Measurements from ENCODE around the gene ZNF620.
"Not testable (repeated sequence)": the region's sequence is repeated elsewhere in the genome, so short reads cannot be mapped to it uniquely, and the experiment has no call there.

ZNF620 gene

GRCh38 chr3:40502034-40502433, 3.8 kb upstream of the ZNF620 start:
- DNase-seq (ENCODE audit: low read depth), result no peak

GRCh38 chr3:40504636-40505430, 1.0 kb upstream of the ZNF620 start:
- DNase-seq (ENCODE audit: low read depth), result no peak

GRCh38 chr3:40511031-40511718, 5.3 kb downstream of the ZNF620 start:
- DNase-seq (ENCODE audit: low read depth), result no peak

GRCh38 chr3:40516201-40516600, 10.4 kb downstream of the ZNF620 start:
- DNase-seq (ENCODE audit: low read depth), result no peak

GRCh38 chr3:40518067-40518466, 12.2 kb downstream of the ZNF620 start:
- DNase-seq (ENCODE audit: low read depth), result no peak

- DNase-seq (ENCODE audit: low read depth), result no peak
Measured at GRCh38 chr3:40518848-40519247, 13.0 kb downstream of the ZNF620 start.

GRCh38 chr3:40521254-40521653, 15.4 kb downstream of the ZNF620 start:
- no peak for DNase-seq (ENCODE audit: low read depth)

- no peak for DNase-seq (ENCODE audit: low read depth)
Measured at GRCh38 chr3:40523781-40524180, 17.9 kb downstream of the ZNF620 start.

GRCh38 chr3:40524222-40524567, 18.4 kb downstream of the ZNF620 start:
- no peak for DNase-seq (ENCODE audit: low read depth)

- peak; percentile 79 for DNase-seq (ENCODE audit: low read depth)
Measured at GRCh38 chr3:40524568-40525285, 18.9 kb downstream of the ZNF620 start, which contains the start of gene ZNF621. Gene ZNF621, plus strand, starts transcription at chr3:40524960. Its CDS starts 881 bp downstream, at chr3:40525841.

- no peak for DNase-seq (ENCODE audit: low read depth)
Measured at GRCh38 chr3:40528426-40528825, 22.6 kb downstream of the ZNF620 start.

GRCh38 chr3:40532252-40532651, 26.4 kb downstream of the ZNF620 start:
- no peak for DNase-seq (ENCODE audit: low read depth)

- DNase-seq (ENCODE audit: low read depth), result no peak
Measured at GRCh38 chr3:40534283-40534682, 28.4 kb downstream of the ZNF620 start.

- DNase-seq (ENCODE audit: low read depth), result no peak
Measured at GRCh38 chr3:40546816-40547215, 41.0 kb downstream of the ZNF620 start.

GRCh38 chr3:40550167-40550566, 44.3 kb downstream of the ZNF620 start:
- DNase-seq (ENCODE audit: low read depth), result no peak

GRCh38 chr3:40557575-40558161, 51.8 kb downstream of the ZNF620 start:
- DNase-seq (ENCODE audit: low read depth), result no peak

GRCh38 chr3:40562482-40562881, 56.6 kb downstream of the ZNF620 start:
- not testable (repeated sequence) for DNase-seq (ENCODE audit: low read depth)

GRCh38 chr3:40565629-40566028, 59.8 kb downstream of the ZNF620 start:
- not testable (repeated sequence) for DNase-seq (ENCODE audit: low read depth)

GRCh38 chr3:40566694-40567093, 60.9 kb downstream of the ZNF620 start:
- DNase-seq (ENCODE audit: low read depth), result no peak
